A549 (cell line): ENCODE measurements around the gene TP53TG5.
A peak's percentile ranks its signal among the peaks of the same experiment; 100 is the strongest.

Source experiments
- CEBPB ChIP-seq, 2 experiments: fragments of >200 bp in 1 of 2; sonication (Bioruptor Twin) in 1 of 2; formaldehyde crosslinking in 1 of 2; IDR thresholded peaks; 2 replicates each; pipeline ENCODE4 v1.6.1; 2012 to 2016
- CHD4 ChIP-seq: fragments of 200-600 bp; sonication (generic); IDR thresholded peaks from 2 replicates; pipeline ENCODE4 v1.6.1; 2016; ENCODE audit warnings: antibody characterized with exemption, mild to moderate bottlenecking, borderline replicate concordance
- EP300 ChIP-seq, 2 experiments: fragments of >200 bp; sonication (Bioruptor Twin); formaldehyde crosslinking; IDR thresholded peaks; 2 replicates in 1 of 2; 3 replicates in 1 of 2; pipeline ENCODE4 v1.6.1; 2016 to 2017
- MYC ChIP-seq: IDR thresholded peaks from 2 replicates; pipeline ENCODE4 v1.6.1; 2012; ENCODE audit warnings: mild to moderate bottlenecking, inconsistent platforms, low read length, improper control_type of control experiment, borderline replicate concordance
- NR3C1 ChIP-seq: fragments of >200 bp; sonication (Bioruptor Twin); formaldehyde crosslinking; IDR thresholded peaks from 3 replicates; pipeline ENCODE4 v1.6.1; 2017
- POLR2A ChIP-seq: IDR thresholded peaks from 2 replicates; pipeline ENCODE4 v1.6.1; 2012; ENCODE audit warnings: mild to moderate bottlenecking, low read length
- RAD21 ChIP-seq, 2 experiments: fragments of >200 bp in 1 of 2; sonication (Bioruptor Twin) in 1 of 2; formaldehyde crosslinking in 1 of 2; IDR thresholded peaks in 1 of 2; conservative IDR thresholded peaks in 1 of 2; 2 replicates in 1 of 2; 3 replicates in 1 of 2; pipeline ENCODE4 v1.6.1; 2012 to 2018; ENCODE audit warnings: inconsistent platforms in 1 of 2
- ZNF302 ChIP-seq: fragments of 250-450 bp; sonication (Bioruptor Pico); IDR thresholded peaks from 2 replicates; pipeline ENCODE4 v1.9.0; 2021; ENCODE audit warnings: inconsistent platforms, mild to moderate bottlenecking, moderate library complexity
- TF ChIP-seq, protein P1 (sequence below): fragments of >200 bp; sonication (Bioruptor Twin); formaldehyde crosslinking; IDR thresholded peaks from 3 replicates; pipeline ENCODE4 v1.5.1; 2016
- TF ChIP-seq, protein P2 (sequence below): IDR thresholded peaks from 2 replicates; pipeline ENCODE4 v1.6.1; 2012
- TF ChIP-seq, protein P3 (sequence below): fragments of 450-650 bp; IDR thresholded peaks from 2 replicates; pipeline ENCODE4 v1.6.1; 2014; ENCODE audit warnings: antibody characterized with exemption

DNA sequence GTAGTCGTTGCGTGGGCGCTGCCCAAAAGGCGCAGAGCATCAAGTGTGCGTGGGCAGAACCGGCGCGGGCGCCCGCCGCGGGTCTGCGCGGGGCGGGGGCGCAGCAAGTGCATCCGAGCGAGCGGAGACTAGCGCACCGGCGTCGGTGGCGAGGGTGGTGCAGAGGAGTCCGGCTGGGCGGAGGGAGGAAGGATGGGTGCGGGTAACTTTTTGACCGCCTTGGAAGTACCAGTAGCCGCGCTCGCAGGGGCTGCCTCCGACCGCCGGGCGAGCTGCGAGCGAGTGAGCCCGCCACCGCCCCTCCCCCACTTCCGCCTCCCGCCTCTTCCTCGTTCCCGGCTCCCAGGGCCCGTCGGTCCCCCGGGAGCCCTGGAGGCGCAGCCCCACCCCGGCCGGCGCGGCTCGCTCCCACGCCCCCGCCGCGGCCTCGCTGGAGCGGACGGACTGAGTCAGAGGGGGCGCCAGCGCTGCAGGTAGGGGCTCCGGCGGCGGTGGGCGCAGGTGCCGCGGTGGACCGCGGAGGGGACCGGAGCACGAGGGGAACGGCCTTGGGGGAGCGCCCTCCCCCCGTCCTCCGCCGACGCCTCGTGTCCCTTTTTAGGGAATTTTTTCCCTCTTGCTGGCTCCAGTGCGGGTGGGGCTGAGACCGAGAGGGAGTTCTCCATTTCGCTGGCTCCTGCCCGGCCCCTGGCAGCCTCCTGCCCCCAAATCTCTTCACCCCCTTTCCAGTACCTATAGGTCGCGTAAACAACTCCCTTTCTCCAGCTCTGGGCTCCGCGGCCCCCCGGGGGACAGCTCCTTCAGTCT is 28.3 kb upstream of the TP53TG5 start:
- TF ChIP-seq, protein P1, sequence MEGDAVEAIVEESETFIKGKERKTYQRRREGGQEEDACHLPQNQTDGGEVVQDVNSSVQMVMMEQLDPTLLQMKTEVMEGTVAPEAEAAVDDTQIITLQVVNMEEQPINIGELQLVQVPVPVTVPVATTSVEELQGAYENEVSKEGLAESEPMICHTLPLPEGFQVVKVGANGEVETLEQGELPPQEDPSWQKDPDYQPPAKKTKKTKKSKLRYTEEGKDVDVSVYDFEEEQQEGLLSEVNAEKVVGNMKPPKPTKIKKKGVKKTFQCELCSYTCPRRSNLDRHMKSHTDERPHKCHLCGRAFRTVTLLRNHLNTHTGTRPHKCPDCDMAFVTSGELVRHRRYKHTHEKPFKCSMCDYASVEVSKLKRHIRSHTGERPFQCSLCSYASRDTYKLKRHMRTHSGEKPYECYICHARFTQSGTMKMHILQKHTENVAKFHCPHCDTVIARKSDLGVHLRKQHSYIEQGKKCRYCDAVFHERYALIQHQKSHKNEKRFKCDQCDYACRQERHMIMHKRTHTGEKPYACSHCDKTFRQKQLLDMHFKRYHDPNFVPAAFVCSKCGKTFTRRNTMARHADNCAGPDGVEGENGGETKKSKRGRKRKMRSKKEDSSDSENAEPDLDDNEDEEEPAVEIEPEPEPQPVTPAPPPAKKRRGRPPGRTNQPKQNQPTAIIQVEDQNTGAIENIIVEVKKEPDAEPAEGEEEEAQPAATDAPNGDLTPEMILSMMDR: no peak
- no peak for TF ChIP-seq NR3C1
- TF ChIP-seq EP300 (IDR thresholded peaks at IDR 0.05): no peak
- TF ChIP-seq POLR2A: no peak
- TF ChIP-seq, protein P2, sequence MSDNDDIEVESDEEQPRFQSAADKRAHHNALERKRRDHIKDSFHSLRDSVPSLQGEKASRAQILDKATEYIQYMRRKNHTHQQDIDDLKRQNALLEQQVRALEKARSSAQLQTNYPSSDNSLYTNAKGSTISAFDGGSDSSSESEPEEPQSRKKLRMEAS: peak; percentile 12; the same call in 1 of the 2 replicates
- TF ChIP-seq ZNF302 (CRISPR knock-in tag): no peak
- TF ChIP-seq MYC: no peak
- TF ChIP-seq, protein P3, sequence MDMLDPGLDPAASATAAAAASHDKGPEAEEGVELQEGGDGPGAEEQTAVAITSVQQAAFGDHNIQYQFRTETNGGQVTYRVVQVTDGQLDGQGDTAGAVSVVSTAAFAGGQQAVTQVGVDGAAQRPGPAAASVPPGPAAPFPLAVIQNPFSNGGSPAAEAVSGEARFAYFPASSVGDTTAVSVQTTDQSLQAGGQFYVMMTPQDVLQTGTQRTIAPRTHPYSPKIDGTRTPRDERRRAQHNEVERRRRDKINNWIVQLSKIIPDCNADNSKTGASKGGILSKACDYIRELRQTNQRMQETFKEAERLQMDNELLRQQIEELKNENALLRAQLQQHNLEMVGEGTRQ: no peak
- TF ChIP-seq CEBPB (IDR thresholded peaks at IDR 0.05): no peak
- no peak for TF ChIP-seq RAD21 (conservative IDR thresholded peaks at IDR 0.05 in 1 of 2, IDR thresholded peaks at IDR 0.05 in 1 of 2)
- TF ChIP-seq CHD4: no peak
